NCI-H2227 treated with DMSO at 0.1 percent for 48 hours (cell line): Measurements from ENCODE around the gene ZDHHC20.
"Not testable (repeated sequence)": the region's sequence is repeated elsewhere in the genome, so short reads cannot be mapped to it uniquely, and the experiment has no call there.

Experiments used
- DNase-seq: peaks from one replicate; lab custom pipeline; 2025; lab: John Stamatoyannopoulos, UW

The ZDHHC20 gene

DNA sequence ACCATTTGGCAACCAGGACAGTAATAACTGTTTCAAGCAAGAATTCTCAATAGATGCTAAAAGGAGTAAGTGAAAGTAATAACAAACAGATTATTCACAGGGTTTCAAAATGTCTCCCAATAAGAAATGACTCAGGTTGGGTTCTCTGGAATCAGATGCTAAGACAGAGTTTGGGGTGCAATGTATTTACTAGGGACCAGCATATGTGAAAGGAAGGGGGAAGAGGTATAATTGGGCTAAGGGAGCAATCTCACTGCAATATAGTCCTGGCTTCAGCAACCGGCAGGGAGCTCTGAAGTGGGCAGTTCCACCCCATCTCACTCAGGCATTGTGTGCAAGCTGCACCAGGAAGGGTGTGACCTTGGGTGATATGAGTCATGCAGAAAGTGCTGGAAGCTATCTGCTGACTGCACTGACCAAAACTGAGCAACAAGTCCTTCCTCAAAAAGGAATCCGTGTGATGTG lies 23.4 kb downstream of the ZDHHC20 start:
- no peak for DNase-seq

DNA sequence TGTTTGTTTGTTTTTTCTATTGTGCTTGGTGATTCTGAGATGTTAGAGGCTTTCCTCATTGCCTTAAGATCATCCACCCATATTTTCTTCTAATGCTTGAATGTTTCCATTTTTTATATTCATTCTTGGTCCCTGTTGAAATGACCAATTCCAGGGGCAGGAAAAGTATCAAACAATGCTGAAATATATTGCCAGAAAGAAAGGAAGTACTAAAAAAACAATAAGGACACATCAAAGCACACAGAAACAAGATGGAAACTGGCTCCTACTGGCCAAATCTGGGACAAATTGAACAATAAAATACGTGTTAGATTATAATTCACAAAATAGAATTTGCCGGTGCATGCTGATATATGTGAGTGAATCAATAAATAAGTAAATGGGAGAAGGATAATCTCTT lies 23.9 kb downstream of the ZDHHC20 start:
- no peak for DNase-seq

DNA sequence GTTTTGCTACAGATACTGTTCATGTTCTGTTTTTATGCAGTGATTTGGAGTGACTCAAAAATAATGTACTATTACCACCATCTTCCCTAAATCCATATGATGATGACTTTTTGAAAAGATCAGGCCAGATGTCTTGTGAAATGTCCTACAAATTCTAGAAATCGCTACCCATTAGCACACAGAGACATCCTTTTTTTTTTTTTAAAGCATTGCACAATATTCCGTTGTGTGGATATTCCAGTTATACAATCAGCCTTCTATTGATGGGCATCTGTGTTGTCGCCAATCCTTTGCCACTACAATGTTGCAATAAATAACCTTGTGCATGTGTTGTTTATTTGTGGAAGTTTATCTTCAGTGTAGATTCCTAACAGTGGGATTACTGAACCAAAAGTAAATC lies 24.5 kb downstream of the ZDHHC20 start:
- no peak for DNase-seq

DNA sequence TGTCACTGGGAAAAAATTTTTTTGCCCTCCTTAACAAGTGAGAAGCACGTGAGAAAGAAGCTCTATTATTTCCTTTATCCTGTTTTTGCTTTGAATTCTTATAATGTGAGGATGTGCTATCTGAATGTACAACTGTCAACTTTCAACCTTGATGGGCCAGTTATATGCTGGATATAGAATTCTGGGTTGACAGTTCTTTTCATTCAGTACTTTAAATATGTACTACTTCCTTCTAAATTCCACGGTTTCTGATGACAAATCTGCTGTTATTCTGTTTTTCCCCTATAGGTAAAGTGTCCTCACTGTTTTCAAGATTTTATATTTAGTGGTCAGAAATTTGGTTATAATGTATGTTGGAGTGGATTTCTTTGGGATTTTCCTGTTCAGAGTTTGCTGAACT lies 29.9 kb downstream of the ZDHHC20 start:
- DNase-seq, result no peak

DNA sequence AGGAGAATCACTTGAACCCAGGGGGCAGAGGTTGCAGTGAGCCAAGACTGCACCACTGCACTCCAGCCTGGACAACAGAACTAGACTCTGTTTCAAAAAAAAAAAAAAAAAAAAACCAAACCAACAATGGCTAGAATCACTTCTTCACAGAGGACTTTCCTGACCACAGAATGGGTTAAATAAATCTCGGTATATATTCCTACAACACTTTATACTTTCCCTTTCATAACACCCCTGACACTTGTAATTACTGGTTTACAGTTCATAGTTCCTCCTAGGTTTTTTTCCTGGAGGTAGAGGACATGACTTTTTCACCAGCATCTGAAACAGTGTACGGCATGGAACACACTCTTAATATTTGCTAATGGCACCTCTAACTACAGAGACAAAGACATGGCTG lies 31.4 kb downstream of the ZDHHC20 start:
- DNase-seq, result no peak

DNA sequence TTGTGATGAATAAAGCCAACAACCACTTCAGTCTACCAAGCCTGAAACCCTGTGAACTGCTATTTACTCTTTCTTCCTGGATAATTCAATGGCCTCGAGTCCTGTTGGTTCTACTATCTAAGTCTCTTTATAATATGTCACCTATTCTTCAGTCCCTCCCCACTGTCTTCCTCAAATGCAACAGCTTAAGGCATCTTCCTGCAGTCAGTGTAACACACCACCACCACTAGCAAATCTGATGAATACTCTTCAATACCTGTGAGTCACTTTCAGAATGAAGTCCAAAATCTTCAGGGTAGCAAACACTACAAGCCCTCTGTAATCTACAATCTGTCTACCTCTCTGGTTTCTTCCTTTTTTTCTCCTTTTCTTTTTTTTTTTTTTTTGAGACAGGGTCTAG lies 32.9 kb downstream of the ZDHHC20 start:
- DNase-seq, result no peak

DNA sequence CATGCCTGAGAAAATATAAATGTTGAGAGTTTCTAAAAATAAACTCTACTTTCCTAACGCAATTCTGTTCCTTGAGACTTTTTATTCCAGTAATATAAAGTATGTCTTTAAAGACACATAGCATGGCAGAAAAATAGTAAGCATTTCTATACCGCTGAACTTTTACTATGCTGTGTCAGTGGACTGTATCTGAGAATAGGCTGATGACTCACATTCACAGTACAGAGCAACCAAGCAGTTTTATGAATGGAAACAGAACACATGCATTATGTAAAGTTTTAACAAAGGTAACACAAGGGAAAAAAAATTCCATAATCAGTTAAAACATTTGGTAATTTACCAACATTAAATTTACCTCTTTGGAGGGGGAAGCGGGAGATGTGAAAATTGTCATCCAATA lies 38.4 kb downstream of the ZDHHC20 start:
- DNase-seq, result no peak

DNA sequence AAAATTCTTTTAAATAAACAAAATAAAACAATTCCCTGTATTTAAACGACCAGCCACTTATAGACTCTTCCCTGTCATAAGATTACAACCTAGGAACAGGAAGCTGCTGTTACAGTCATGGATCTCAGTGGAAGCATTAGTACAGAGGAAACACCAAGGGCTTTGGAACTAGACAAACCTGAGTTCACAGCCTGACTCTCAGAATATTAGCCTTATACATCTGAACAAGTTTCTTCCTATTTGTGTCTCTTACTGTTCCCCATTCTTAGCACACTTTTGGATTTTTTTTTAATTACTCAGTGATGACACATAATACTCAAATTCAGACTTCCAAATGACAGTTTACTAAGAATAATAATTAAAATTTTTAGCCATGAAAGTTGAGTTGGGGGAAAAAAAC lies 46.1 kb downstream of the ZDHHC20 start:
- no peak for DNase-seq

DNA sequence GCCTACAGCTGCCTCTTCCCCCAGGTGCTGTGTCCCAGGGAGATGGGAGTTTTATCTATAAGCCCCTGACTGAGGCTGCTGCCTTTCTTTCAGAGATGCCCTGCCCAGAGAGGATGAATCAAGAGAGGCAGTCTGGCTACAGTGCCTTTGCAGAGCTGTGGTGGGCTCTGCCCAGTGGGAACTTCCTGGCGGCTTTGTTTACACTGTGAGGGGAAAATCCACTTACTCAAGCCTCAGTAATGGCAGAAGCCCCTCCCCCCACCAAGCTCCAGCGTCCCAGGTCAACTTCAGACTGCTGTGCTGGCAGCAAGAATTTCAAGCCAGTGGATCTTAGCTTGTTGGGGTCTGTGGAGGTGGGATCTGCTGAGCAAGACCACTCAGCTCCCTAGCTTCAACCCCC lies 48.6 kb downstream of the ZDHHC20 start:
- DNase-seq, result not testable (repeated sequence)

DNA sequence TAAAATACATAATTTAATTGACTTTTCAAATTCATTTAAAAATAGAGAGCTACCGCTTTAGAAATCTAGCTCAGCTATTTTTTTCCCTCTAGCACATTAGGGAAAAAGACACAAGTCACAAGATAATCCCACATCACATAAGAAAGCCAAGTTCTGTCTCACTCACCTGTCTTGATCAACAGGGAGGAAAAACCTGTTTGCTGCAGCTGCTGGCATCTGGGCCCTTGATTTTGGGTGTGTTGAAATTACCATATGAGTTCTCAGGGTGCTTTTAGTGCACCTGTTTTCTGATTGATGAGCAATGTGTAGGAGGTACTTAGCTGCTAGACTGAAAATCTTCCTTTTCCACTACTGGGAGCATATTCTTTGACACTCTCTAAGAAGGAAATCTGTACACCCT lies 53.8 kb downstream of the ZDHHC20 start:
- DNase-seq, result no peak

DNA sequence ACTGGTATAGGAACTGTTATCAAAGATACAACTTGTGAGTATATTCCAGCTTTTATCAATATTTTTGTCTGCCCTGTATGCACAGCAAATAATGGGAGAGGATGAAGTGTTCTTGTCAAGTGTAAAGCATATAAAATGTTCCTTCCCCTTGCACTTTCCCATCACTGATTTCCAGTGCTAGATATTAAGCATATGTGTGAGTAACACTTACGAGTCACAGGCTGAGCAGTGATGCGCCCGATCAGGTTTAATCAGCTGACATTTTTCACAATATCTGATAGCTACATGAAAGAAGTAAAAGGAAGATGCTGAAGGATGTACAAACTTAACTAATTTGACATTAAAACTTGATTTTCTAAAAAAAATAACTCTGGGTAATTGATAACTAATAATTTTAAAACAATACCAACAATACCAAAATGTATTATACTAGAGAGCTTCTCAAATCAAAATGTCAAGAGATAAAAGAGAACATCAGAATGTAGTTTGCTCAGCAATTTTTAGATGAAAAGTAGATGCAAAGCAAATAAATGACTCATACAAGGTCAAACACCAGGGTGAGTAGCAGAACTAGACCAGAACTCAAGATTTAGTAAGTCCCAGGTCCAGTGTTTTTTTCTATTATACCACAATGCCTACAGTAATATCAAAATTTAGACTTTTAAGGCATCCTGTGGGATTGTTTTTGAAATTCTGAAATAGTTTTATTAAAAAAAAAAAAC lies 56.4 kb downstream of the ZDHHC20 start:
- no peak for DNase-seq

DNA sequence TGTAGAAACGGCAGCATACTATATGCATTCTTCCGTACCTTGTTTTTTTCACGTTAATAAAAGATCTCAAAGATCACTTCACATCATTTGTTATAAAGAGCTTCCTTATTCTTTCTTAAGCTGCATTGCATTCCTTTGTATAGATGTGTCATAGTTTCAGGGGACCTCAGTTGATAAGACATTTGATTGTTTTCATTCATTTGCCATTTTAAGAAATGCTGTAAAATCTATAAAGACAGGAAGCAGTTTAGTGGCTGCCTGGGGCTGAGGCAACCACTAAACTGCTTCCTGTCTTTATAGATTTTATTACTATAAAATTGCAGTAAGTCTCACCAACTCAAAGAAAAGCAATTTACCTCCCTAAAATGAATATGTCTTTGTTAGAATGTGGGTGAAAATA lies 59.4 kb downstream of the ZDHHC20 start:
- DNase-seq, result no peak

DNA sequence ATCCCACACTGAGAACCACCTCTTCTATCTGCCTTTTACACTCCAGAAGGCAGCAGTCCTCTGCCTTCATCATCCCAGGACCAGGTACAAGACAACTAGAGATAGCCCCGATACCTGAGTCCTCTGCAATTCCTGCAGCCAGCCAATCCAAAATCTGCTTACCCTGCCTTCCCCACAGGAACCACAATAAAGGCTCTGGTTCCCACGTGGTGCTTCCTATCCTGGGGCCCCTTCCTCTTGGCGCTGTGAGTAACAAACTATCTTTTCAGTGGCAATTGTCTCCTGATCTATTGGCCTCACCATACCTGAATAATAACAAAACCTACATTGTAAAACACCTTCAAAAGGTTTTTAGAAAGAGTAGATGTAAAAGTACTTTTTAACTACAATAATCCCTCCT lies 63.1 kb downstream of the ZDHHC20 start:
- no peak for DNase-seq

DNA sequence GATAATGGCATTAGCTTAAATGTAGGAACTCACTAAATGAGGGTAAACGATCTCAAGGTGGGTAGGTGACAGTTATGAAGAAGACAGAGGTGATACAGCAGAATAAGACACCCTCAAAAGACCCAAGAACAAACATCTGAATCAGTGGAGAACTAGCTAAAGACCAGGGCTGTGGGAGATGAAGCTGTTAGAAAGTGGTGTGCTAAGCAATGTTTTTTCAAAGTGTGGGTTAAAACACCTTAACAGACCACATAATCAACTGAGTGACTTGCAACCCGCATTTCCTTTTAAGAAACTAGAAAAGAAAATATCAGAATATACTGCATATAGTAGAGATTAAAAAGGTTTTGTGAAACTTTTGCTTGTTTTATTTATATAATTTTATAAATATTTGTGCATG lies 70.0 kb downstream of the ZDHHC20 start:
- DNase-seq, result no peak

DNA sequence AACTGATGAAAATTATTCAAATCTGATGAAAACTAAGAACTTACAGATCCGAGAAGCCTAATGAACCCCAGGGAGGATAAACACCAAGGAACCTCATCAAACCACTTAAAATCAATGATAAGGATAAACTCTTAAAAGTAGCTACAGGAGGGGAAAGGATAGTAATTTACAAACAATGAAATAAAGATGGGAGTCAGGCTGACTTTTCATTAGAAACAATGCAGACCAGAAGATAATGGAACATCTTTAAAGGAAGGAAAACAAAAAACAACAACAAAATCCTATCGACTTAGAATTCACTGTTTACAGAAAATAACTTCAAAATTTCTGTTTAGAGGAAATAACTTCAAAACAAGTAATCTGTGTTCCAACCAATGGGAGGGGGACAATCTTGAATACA lies 73.4 kb downstream of the ZDHHC20 start:
- no peak for DNase-seq

DNA sequence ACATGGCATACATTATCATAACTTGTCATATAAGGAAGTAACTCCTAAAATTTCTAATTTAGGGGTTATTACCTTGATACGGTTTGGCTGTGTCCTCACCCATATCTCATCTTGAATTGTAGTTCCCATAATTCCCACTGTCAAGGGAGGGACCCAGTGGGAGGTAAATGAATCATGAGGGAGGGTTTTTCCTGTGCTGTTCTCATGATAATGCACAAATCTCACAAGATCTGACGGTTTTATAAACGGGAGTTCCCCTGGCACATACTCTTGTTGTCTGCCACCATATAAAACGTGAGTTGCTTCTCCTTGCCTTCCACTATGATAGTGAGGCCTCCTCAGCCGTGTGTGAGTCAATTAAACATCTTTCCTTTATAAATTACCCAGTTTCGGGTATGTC lies 76.0 kb downstream of the ZDHHC20 start:
- no peak for DNase-seq

DNA sequence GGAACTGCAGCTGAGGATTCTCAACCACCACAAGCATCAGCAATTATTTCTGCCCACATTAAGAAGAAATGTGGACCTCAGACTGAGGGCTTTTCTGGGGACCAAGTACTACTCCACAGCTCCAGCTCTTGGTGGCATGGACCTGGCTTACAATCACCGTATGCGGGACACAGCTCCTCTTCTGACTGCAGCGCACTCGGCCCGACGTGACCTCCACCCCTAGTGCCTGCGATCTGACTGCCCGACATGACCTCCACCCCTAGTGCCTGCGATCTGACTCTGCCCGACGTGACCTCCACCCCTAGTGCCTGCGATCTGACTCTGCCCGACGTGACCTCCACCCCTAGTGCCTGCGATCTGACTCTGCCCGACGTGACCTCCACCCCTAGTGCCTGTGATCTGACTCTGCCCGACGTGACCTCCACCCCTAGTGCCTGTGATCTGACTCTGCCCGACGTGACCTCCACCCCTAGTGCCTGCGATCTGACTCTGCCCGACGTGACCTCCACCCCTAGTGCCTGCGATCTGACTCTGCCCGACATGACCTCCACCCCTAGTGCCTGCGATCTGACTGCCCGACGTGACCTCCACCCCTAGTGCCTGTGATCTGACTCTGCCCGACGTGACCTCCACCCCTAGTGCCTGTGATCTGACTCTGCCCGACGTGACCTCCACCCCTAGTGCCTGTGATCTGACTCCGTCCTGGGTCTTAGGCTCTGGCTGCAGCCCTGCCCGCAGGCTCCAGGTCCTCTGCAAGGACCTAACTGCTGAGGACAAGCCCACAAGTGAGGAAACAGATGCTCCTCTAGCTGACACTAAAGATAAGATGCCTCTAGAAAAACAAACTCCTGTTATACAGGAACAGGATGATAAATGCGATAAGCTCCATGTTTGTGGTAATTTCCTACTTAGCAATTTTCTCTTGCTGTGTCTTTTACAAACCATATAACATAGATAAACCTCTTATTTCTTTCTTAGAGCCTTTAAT lies 81.8 kb downstream of the ZDHHC20 start:
- not testable (repeated sequence) for DNase-seq

DNA sequence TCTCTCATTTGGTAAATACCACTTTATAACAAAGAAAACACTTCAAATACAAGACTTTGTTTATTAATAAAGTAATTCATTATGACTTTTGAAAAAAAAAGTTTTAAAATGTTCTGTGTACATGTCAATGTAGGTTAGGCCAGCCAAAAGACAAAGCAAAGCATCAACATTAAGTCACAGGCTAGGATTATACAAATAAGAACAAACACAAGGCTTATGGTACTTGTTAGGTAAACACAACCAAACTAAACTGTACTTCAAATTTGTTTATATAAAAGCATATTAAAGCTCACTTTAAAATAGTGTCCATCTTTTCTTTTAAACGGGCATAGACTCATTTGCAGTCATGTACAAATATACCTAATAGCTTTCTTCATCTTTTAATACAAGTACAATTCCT lies 86.6 kb downstream of the ZDHHC20 start:
- DNase-seq, result no peak

DNA sequence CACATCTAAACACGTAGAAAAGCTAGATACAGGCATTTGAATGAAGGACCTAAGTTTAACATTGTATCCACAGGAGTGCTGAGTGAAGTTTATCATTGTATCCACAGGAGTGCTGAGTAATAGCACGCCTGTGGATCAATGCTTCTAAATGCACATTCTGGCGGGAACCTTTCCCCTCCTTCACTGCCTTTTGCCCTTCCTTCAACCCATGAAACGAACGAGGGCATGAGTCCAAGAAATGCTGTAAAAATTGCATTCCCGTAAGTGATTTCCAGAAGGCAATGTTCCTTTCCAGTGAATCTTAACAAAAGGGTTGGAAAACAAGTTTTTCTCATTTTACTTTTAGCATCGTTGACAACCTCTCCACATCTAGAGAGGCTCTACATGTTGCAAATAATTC lies 88.1 kb downstream of the ZDHHC20 start:
- no peak for DNase-seq

DNA sequence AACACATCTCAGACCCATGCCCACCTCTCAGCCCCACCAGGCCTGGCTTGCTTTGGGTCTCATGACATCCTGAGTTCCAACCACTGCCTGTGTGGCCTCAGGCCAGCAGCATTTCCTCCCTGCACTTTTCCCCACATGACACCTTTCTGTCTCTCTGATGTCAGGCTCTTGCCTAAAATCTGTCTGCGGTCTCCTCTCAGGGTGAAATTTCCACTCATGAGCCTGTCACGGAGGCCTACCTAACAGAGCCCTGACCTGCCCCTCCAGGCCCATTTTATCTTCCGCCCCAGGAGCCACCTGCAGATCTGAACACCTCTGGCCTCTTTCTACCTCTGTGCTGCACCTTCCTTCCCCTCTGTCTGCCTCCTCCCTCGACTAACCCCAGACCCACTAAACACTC lies 93.5 kb downstream of the ZDHHC20 start:
- DNase-seq, result no peak

DNA sequence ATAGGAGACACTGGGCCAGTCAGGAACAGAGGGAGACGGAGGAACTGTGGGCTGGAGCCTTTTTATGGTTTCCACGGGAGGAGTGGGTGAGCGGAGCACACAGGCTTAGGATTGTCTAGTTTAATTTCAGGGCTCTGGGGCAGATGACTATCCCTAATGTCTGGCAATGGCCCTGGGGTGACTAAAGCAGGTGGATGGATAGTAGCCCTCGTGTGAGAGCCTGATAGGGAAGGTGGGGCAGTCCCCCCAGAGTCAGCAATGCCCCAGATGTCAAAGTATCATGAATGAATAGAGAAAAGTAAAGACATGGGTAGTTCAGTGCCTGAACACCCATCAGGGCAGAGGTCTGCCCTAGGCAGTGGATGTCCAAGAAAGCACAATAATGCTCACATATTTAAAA lies 94.2 kb downstream of the ZDHHC20 start:
- no peak for DNase-seq

DNA sequence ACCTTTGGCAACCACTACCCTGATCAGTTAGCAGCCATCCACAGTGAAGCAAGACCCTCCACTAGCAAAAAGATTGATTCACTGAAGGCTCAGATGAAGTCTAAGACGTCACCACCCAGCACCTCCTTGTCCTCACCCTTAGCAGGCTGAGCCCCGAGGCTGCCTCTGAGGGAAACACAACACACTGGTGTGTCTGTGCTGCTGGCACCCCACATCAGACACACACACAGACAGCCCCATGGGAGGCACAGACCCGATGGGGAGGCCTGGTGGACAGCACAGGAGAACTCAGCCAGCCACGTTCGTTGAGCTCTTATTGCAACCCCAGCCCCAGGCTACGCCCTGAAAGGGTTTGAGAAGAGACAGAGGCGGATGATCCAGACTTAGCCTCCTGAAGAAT lies 94.7 kb downstream of the ZDHHC20 start:
- no peak for DNase-seq

DNA sequence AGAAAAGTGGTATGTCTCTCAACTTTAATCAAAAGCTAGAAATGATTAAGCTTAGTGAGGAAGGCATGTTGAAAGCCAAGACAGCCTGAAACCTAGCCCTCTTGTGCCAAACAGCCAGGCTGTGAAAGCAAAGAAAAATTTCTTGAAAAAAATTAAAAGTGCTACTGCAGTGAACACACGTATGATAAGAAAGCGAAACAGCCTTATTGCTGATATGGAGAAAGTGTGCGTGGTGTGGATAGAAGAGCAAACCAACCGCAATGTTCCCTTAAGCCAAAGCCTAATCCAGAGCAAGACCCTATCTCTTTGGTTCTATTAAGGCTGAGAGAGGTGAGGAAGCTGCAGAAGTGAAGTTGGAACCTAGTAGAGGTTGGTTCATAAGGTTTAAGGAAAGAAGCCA lies 96.4 kb downstream of the ZDHHC20 start:
- no peak for DNase-seq
